MM.1S (cell line): ENCODE data around the gene TMEM207.

Experiments used
- DNase-seq: peaks from one replicate; pipeline ENCODE4 v3.0.0-alpha.2; 2015
- H2AFZ ChIP-seq: fragments of 300-600 bp; sonication (generic); 2 replicates; pipeline ENCODE4 v1.6.0; 2016; ENCODE audit warnings: antibody characterized with exemption, low read length
- H3F3A ChIP-seq: fragments of 300-600 bp; sonication (generic); 2 replicates; pipeline ENCODE4 v1.6.1; 2016; ENCODE audit warnings: mild to moderate bottlenecking, antibody characterized with exemption, low read length, moderate library complexity, mixed read lengths; ENCODE audit not compliant: insufficient read depth
- H3K27ac ChIP-seq: fragments of 300-600 bp; sonication (generic); 2 replicates; pipeline ENCODE4 v1.5.1; 2016; ENCODE audit warnings: mild to moderate bottlenecking, low read length
- H3K27me3 ChIP-seq: fragments of 300-600 bp; sonication (generic); replicated peaks from 2 replicates; pipeline ENCODE4 v1.6.0; 2016; ENCODE audit warnings: low read length; ENCODE audit not compliant: insufficient read depth
- H3K36me3 ChIP-seq: fragments of 300-600 bp; sonication (generic); replicated peaks from 2 replicates; pipeline ENCODE4 v1.6.1; 2016; ENCODE audit warnings: mild to moderate bottlenecking, low read length, mixed read lengths; ENCODE audit not compliant: insufficient read depth
- H3K4me1 ChIP-seq: fragments of 300-600 bp; sonication (generic); 2 replicates; pipeline ENCODE4 v1.6.1; 2016; ENCODE audit warnings: low read length, mixed read lengths
- H3K4me2 ChIP-seq: fragments of 300-600 bp; sonication (generic); 2 replicates; pipeline ENCODE4 v1.6.0; 2016; ENCODE audit warnings: low read depth, low read length
- H3K4me3 ChIP-seq: fragments of 300-600 bp; sonication (generic); 2 replicates; pipeline ENCODE4 v1.5.1; 2016; ENCODE audit warnings: low read length, mixed read lengths
- H3K79me2 ChIP-seq: fragments of 300-600 bp; sonication (generic); 2 replicates; pipeline ENCODE4 v1.6.1; 2016; ENCODE audit warnings: mixed run types, low read length, mixed read lengths
- H3K9ac ChIP-seq: fragments of 300-600 bp; sonication (generic); 2 replicates; pipeline ENCODE4 v1.6.1; 2016; ENCODE audit warnings: low read length, mixed read lengths
- H3K9me2 ChIP-seq: fragments of 300-600 bp; sonication (generic); replicated peaks from 2 replicates; pipeline ENCODE4 v1.6.1; 2016; ENCODE audit warnings: mild to moderate bottlenecking, low read length, mixed read lengths; ENCODE audit not compliant: insufficient read depth
- H3K9me3 ChIP-seq: fragments of 300-600 bp; sonication (generic); replicated peaks from 2 replicates; pipeline ENCODE4 v1.6.1; 2016; ENCODE audit warnings: mild to moderate bottlenecking, low read length, mixed read lengths; ENCODE audit not compliant: insufficient read depth
- H4K20me1 ChIP-seq: fragments of 300-600 bp; sonication (generic); 2 replicates; pipeline ENCODE4 v1.6.1; 2016; ENCODE audit warnings: mild to moderate bottlenecking, low read length, moderate library complexity, mixed read lengths; ENCODE audit not compliant: insufficient read depth
- CTCF ChIP-seq: fragments of 300-600 bp; sonication (generic); IDR thresholded peaks from 2 replicates; pipeline ENCODE4 v1.5.1; 2016; ENCODE audit warnings: antibody characterized with exemption, low read length, mixed read lengths
- EZH2 ChIP-seq: fragments of 300-600 bp; sonication (generic); optimal IDR thresholded peaks from 2 replicates; pipeline ENCODE3; 2017; ENCODE audit warnings: low read depth, mild to moderate bottlenecking, antibody characterized with exemption, low read length, mixed read lengths
- EZH2phosphoT487 ChIP-seq: fragments of 300-600 bp; sonication (generic); IDR thresholded peaks from 2 replicates; pipeline ENCODE4 v1.6.1; 2018; ENCODE audit warnings: antibody characterized with exemption, low read length

The TMEM207 gene

GRCh38 chr3:190446573-190447279 is 3.0 kb downstream of the TMEM207 start:
- Histone ChIP-seq H3K9me2 (no peaks in the 10 kb centered on the region), H3K4me3 (no peak overlapping the region), H3F3A (no peaks in the 10 kb centered on the region), H3K9ac (no peak overlapping the region), H3K79me2 (no peaks in the 10 kb centered on the region), H3K36me3 (no peaks in the 10 kb centered on the region), H4K20me1 (no peaks in the 10 kb centered on the region), H3K4me1 (no peaks in the 10 kb centered on the region), H2AFZ (no peak overlapping the region), H3K27me3 (no peaks in the 10 kb centered on the region), H3K9me3 (no peaks in the 10 kb centered on the region), H3K27ac (no peak overlapping the region), H3K4me2 (no peak overlapping the region)
- TF ChIP-seq EZH2 (no peak), CTCF (no peak), EZH2phosphoT487 (no peak)
- DNase-seq, result no peak

DNA sequence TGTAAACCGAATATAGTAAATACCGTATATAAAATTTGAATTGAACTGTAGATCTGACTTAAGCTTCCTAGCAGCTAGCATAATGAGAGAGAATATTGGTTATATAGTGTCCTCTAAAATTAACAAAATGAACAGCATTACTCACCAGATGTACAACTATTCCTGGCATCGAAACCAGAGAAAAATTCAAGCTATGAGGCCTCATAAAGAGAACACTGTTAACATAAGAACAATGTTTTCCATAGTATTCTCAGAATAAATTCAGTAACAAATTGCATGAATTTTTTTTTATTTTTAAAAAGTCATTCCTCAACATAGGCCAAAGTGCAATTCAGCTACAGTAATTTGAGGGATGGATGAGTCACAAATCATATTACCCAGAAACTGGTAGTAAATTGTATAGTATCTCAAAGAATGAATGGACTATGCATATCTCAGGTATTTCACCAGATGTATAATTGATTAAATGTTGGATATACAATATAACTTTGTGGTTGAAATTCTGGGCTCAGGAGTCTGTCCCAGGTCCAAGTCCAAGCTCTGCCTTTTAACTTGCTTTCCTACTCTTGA is 5.0 kb downstream of the TMEM207 start:
- no peaks in the 10 kb centered on the region for H3K4me1 ChIP-seq
- no peaks in the 10 kb centered on the region for H3F3A ChIP-seq
- no peaks in the 10 kb centered on the region for H3K27me3 ChIP-seq
- no peak overlapping the region for H2AFZ ChIP-seq
- no peaks in the 10 kb centered on the region for H3K9me3 ChIP-seq
- H3K9ac ChIP-seq, result no peak overlapping the region
- H3K9me2 ChIP-seq, result no peaks in the 10 kb centered on the region
- H3K4me2 ChIP-seq, result no peak overlapping the region
- TF ChIP-seq EZH2phosphoT487, result no peak
- no peak for TF ChIP-seq CTCF
- no peak for TF ChIP-seq EZH2
- H3K79me2 ChIP-seq, result no peaks in the 10 kb centered on the region
- no peak overlapping the region for H3K4me3 ChIP-seq
- H3K36me3 ChIP-seq, result no peaks in the 10 kb centered on the region
- H4K20me1 ChIP-seq, result no peaks in the 10 kb centered on the region
- no peak overlapping the region for H3K27ac ChIP-seq
- no peak for DNase-seq

DNA sequence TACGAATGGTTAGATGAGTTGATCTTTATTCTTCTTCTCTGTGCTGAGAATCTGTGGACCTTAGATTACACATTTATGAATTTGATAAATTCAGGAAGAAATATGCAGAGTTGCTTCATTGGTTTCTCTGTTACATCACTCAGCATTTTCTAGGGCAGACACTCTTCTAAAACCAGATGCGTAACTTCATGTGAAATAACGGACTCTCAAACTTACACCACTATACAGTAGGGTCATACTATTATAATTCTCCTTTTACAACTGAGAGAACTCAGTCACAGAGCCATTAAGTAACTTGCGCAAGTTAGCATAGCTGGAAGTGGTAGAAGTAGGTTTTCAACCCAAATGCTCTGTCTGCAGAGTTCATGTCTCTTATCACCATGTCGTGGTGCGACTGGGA is 5.7 kb downstream of the TMEM207 start:
- H3K27ac ChIP-seq, result no peak overlapping the region
- no peaks in the 10 kb centered on the region for H3K79me2 ChIP-seq
- TF ChIP-seq EZH2, result no peak
- TF ChIP-seq CTCF, result no peak
- no peak for TF ChIP-seq EZH2phosphoT487
- no peaks in the 10 kb centered on the region for H3K4me1 ChIP-seq
- H3K9ac ChIP-seq, result no peak overlapping the region
- H3F3A ChIP-seq, result no peaks in the 10 kb centered on the region
- no peak overlapping the region for H3K4me3 ChIP-seq
- DNase-seq, result no peak
- no peak overlapping the region for H3K4me2 ChIP-seq
- no peaks in the 10 kb centered on the region for H3K27me3 ChIP-seq
- H3K36me3 ChIP-seq, result no peaks in the 10 kb centered on the region
- no peaks in the 10 kb centered on the region for H3K9me2 ChIP-seq
- no peaks in the 10 kb centered on the region for H3K9me3 ChIP-seq
- H2AFZ ChIP-seq, result no peak overlapping the region
- no peaks in the 10 kb centered on the region for H4K20me1 ChIP-seq
